ENCODE measurements around the gene TNFRSF13B.
"Not testable (repeated sequence)": the region's sequence is repeated elsewhere in the genome, so short reads cannot be mapped to it uniquely, and the experiment has no call there.

Gene TNFRSF13B

DNA sequence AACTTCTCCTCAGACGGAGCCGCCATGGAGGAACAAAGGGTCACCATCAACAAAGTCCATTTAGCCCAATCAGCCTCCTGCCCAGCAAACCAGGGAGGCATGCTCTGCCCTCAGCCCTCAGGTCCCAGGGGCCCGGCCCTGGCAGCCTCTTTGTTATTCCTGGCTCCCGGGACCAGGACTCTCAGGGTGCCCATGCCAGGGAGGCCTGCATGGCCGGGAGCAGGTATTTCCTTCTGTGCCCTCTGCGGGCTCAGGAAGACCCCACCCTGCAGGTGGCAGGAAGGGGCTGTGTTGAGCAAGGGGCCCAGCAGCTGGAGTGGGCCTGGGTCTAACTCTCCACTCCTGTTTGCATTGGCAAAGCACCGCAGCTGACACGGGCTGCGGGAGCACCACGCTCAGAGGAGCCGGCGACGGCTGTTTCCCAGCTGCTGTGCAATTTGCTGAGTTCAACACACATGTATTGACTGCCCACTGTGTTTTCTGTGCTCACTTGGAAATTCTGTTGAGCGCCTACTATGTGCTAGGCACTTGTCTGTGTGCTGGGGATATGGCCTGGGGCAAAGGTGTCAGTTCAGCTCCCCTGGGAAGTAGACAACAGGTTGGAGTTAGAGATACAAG is 33.2 kb upstream of the TNFRSF13B start:
- not testable (repeated sequence) for DNase-seq

DNA sequence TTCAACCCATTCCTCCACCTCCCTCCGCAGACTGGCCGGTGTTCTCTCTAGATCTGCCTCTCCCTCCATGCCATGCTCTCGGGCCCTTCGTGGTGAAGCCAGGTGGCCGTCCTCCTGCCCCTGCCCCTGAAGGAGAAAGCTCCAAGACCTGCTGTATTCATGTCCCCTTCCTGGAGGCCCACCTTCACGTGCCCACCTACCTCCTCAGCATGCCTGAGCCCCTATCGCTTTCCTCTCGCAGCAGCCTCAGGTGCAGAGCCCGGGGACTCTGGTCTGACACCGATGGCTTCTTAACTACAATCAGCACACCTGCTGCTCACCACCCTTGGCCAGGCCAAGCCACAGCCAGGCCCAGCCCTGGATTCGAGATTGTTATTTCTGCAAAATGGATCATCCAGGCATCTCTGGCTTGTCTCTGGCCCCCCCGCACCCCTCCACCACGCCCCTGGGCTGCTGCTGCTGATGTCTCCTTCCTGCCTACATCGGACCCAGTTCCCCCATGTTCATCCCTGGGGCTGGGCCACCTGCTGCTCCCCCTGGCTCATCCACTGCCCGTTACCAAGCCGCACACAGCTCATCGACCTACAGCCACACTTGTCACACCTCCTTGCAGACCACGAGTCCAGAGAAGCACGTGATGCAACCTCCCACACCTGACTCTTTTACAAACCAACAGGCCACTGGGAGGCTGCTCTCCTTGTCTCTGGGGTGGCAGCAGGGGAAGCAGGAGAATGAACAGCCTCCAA is 32.5 kb upstream of the TNFRSF13B start:
- no peak for DNase-seq

DNA sequence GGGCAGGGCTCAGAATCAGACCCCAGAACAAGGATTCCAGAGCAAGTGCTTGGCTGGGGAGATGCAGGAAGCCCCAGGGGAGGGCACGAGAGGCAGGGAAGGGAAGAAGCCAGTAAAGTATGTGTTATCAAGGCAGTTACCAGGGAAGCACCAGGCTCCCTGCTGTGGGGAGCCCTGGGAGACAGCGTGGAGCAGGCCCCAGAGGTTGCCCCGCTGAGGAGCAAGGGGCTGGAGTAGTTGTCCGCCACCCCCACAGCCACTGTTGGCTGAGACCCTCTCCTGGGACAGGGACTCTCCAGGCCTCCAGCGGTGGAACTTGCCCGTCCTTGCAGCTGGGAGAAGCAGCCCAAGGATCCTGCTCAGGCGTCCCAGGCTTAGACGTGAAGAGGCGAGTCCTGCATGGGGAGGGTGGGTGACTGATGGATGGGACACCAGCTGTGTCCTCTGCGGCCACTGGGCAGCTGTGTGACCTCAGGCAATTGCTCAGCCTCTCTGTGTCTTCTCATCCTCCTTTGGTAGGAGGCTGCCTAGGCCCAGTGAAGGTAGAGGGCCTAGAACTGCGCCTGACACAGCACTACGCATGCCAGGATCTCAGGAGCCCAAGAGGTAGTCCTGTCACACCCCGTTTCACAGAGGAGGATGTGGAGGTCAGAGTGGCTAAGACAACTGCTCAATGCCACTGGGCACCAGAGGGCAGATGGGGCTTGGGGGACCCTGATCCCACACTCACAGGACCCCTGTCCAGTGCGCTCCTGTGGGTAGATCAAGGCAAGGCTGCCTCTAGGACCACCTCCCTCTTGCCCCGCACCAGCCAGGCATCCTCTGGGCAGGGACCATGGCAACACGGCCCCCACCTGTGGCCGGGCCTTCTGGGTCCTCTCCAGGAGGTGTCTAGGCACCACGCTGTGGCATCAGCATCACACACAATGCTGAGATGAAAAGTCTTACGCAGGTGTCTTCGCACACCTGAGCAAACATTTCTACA is 31.1 kb upstream of the TNFRSF13B start:
- DNase-seq = not testable (repeated sequence)

DNA sequence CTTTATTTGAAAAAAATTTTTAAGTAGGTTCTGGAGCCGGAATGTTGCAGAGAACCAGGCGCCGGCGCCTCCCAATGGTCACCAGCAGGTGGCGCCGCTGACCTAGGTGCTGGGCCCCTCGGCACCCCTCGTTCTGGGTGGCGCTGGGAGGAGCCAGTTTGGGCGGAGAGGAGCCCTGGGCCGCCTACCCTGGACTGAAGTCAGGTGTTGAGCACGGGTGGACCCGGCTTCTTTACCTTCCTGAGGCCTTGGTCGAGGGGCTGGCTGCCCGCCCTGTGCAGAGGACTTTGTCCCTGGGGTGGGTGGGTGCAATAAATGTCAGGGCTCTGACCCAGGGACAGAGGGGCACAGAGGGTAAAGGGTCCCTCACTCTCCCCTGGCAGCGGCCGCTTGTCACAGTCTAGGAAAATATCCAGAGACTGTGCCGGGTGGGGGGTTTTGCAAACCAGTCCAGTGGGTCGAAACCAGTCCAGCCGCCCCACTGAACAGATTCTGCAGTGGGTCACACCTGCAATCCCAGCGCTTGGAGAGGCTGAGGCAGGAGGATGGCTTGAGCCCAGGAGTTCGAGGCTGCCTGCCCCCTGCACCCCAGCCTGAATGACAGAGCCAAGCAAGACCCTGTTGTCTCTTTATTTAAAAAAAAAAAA is 30.1 kb upstream of the TNFRSF13B start:
- no peak for DNase-seq

DNA sequence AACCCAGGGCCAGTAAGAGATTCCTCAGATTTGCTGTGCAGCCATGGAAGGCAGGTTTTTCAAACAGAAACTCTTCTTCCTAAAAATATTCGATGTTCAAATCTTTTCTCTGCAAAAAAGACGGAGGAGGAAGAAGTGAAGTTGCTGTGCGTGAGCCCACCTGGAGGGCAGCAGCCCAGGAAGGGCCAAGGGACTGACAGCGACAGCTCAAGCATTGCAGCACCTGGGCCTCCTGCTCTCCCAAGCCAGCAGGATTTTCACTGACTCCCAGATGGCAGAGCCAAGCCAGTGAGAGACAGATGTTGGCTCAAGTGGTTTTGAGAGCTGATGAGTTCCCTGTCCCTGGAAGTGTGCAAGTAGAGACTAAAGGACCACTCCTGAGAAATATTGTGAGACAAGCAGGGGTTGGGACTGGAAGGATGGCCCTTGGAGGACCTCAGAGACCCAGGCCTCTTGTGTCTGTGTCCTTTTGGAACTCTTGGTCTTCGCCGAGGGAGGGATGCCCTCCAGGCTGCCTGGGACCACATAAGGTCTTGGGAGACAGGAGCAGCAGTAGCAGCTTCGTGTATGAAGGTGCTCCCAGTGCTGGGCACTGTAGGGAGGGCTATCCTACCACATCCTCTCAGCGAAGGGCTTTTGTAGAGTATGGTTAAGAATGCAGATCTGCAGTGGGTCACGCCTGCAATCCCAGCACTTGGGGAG is 29.3 kb upstream of the TNFRSF13B start:
- no peak for DNase-seq

DNA sequence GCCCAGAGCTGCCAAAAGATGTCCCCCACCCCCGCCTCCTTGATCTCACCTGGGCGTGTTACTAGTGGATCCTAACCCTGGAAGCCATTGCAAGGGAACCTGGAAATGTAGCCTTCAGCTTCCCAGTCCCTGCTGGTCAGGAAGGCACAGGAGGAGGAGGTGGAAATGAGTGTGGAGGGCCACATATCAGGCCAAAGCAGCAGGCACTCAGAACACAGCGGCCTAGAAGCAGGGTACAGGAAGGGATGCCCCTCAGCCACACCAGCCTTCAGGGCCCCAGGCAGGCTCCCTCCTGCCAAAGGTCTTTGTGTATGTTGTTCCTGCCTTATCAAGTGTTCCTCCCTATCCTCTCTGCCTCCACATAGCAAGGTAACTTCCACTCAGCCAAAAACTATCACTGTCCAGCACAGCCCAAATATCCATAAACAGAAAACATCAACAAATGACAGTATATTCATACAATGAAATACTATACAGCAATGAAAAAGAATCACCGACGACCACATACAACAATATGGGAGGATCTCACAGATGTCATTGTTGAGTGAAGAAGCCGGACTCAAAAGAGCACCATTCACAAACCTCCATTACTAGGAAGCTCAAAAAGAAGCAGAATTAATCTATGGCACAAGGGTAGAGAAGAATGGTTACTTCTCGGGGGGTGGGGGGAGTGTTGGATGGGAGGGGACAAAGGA is 28.2 kb upstream of the TNFRSF13B start:
- no peak for DNase-seq

DNA sequence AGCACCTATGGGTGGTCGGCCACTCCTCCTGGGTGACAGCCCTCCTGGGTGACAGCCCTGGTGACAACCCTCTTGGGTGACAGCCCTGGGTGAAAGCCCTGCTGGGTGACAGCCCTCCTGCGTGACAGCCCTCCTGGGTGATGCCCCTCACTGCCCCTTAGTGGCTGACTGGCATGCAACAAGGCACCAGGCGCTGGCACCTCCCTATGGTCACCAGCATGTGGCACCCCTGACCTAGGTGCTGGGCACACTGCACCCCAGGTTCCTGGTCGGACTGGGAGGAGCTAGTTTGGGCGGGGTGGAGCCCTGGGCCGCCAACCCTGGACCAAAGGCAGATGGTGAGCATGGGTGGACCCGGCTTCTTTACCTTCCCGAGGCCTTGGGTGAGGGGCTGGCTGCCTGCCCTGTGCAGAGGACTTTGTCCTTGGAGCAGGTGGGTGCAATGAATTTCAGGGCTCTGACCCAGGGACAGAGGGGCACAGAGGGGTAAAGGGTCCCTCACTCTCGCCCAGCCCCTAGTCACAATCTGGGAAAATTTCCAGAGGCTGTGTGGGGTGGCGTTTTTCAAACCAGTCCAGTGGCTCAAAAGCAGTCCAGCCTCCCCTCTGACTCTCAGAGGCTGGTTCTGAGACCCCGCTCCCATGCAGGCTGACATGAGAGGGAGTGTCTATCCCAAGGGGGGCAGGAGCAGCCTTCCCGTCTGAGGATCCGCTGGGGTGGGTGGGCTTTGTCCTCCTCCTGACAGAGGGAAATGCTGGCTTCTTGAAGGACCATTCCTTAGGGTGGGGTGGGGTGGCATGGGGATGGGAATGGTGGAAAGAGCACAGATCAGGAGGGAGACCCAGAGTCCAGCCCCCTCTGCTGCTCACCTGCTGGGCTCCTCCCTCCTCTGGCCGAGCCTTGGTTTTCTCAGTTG is 25.9 kb upstream of the TNFRSF13B start:
- no peak for DNase-seq

DNA sequence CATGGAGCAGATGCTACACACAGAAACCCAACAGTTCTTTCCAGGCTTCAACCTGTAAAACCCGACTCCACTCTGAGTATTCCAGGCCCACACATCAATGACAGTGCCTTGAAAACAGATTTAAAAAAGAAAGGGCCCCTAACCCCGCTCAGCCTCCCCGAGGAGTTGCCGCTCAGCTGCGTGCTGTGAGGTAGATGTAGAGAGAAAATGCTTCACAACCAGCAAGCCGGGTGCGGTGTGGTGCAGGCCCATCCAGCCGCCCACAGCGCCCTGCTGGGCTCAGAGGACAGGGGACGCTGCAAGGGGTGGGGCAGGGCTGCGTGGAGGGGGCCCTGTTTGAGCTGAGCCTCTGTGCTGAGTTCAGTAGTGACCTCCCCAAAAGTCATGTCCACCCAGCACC is 24.8 kb upstream of the TNFRSF13B start:
- DNase-seq = not testable (repeated sequence)

DNA sequence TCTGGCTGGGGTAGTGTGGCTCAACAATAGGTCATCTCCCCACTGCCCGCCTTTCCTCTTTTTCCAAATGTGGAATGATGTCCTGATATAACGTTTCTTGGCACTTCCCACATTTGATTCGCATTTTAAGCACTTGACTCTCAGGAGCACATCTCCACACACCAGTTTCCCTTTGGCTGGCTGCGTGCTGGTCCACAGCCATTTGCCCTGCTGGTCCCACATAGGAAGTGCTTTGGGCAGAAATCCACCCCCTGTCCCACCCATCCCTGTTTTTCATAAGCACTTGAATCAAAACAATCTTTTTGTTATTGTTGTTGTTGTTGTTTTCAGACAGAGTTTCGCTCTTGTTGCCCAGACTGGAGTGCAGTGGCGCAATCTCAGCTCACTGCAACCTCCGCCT is 24.0 kb upstream of the TNFRSF13B start:
- DNase-seq = no peak

DNA sequence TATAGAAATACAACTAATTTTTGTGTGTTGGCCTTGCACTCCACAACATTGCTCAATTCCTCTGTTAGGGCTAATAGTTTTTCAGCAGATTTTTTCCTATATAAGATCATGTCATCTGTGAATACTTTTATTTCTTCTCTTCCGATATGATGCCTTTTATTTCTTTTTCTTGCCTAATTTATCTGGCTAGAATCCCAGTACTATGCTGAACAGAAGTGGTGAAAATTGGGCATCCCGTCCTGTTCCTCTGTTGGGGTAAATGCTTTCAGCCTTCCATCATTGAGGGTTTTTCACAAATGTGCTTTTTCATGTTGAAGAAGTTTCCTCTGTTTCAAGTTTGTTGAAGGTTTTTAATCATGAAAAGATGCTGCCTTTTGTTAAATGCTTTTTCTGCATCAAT is 22.7 kb upstream of the TNFRSF13B start:
- no peak for DNase-seq

DNA sequence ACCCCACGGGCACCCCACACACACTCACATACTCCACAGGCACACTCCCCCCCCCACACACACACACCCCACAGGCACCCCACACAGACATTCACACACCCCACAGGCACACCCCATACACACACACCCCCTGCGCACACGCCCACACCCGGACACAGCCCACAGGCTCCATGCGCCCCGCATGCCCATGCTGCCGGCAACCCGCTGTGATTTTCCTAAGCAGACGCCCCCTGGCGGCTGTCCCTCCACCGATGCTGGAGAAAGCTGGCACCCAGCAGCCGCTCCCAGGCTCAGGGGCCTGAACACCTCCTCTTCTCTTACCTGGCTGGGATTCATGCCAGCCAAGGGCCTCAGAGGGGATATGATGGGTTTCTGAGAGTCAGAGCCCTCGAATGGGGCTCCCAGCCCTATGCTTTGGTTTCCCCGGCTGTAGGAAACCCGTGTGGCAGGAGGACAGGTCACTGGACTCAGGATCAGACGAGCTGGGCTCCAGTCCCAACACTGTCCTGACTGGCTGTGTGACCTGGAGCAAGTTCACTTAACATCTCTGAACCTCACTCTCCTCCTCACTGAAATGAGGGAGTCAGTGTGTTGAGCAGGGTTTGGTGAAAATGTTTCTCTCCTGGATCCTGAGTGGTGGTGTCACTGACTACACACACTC is 19.6 kb upstream of the TNFRSF13B start:
- no peak for DNase-seq

DNA sequence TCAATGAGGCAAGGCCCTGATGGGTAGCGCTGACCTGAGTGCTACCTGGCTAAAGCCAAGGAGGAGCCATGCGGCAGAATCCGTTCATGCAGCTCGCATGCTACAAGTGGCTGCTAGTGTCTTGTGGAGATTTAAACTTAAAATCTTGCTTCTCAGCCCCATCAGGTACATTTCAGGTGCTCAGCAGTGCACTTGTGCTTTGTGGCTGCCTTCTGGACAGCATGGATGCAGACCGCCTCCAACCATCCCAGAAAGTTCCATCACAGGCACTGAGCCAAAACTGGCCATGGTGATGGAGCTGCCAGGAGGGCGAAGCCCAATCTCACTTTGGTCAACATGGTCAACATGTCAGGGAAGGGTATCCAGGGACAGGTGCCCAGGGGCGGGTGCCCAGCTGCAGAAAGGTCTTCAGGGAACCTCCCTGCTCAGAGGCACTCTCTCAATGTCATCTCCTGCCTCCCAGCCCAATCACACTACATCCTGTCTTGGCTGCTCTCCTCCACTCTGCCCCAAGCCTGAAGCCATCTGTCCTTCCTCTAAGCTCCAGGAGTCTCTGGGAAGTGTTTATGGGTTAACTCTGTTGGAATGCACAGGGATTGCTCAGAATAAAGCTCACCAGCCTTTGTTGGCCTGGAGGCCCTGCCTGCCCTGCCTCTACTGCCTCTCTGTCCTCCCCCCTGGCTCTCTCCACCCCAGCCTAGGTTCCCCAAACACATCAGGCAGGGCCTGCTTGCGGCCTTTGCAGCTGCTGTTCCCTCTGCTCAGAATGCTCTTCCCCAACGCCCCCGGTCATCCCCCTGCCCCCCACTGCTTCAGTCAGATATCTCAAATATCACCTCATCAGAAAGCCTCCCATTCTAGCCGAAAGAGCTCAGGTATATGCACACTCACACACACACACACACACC is 18.3 kb upstream of the TNFRSF13B start:
- no peak for DNase-seq

DNA sequence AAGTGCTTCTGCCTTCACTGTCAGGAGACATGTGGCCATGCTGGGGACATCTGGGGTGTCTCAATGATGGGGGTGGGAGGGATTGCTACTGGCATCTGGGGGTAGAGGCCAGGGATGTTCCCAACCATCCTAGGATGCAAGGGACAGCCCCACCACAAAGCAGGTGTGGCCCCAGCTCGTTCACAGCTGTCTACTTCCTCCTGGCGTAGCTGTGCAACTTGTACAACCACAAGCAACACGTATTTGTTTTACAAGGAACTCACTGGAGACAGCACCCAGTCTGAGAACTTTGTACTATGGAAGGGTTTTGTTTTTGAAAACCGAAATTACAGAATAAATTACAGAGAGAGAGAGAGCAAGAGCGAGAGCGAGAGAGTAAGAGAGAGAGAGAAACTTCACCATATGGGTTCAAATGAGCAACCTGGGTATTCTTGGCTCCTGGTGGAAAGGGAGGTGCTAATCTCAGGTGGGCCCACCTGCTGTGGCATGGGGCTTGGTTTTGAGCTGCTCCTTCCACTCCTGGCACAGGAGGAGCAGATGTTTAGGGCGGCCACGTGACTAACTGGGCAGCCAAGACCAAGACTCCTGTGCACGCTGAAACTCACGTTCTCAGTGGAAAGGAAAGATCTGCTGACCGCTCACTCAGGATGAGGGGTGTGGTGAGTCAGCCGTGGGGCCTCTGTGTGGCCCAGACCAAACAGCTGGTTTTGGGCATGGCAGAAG is 17.5 kb upstream of the TNFRSF13B start:
- DNase-seq = no peak

DNA sequence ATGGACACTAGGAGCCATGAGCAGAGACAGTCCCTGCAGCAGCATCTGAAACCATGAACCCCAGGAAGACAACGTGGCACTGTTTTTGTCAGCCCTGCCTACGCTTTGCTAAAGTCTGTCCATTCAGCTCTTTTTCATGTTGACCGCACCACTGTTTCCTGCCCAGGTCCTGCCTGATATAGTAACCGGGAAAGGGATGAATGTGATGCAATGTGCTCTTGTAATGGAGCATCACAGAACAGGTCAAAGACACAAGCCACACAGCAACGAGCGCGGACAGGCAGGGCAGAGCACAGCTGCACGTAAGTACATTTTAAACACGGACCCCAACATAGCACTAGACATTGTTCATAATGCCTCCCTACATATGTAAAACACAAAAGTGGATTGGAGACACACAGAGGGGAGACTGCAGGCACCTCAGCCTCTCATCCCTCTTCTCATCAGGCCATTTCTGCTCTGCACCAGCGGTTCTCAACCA is 16.9 kb upstream of the TNFRSF13B start:
- no peak for DNase-seq

DNA sequence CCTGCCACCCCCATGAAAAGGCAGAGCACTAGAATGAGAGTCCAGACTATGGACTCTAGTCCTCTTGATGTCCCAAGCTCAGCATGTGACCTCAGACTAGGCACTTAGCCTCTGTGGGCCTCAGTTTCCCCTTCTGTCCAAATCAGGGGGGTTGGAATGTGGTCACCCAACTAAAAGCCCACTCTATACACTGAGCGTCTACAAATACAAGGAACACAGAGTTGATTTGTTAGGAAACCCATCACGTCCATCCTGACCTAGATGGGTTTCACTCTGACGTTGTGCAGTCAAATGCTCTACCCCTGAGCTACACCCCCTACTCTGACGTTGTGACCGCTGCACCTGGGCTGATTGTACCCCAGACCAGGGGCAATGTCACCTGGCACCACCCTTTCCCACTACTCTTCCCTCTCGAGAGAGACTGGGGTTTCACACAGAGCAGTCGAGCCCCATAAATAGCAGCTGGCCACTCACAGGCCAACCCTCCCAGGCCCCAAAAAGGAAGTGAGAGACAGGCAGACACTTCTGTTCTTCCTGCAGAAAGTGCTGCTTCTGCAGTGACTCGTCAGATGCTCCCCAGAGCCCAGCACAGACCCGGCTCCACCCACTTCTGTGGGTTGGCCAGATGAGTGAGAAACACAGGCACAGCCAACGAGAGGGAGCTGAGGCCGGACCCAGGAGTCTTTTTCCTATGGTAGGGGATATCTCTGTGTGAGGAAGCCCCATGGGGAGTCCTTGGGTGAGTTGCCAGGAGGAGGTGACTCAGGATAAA is 16.1 kb upstream of the TNFRSF13B start:
- DNase-seq = peak; percentile 18

DNA sequence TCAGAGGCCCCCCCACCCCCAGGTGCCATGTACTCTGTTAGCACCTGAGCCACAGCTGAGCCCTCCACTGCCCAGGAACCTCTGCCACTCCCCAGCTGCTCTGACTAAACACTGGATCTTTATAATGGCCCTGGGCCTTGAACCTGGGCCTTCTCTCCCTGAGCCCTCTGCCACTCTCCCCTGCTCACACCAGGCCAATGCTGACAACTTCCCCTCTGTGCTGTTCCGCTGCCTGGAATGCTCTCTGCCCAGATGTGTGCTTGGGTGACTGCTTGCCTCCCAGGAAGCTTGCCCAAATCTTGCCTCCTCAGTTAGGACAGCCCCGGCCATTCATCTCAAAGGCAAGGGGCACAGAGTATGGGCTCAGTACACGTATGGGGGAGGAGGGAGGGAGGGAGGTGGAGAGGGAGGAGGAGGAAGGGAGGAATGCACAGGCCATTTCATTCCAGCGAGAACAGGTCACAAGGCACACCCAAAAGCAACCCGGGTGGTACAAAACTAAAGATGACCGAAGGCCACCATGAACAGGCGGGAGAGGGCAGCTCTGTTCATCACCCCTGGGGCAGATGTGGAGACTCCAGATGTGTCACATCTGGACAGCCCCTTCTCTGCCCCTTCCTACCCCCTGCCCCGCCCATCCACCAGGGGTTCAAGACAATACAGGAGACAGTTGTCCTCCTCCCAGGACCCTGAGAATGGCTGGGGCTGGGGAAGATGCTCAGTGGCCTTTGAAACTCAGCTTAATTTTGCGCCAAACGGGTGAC is 15.3 kb upstream of the TNFRSF13B start:
- no peak for DNase-seq
